Endothelial cell (in vitro differentiated cells): ENCODE measurements around the gene CTNNA3. TPM values are rescaled to one million over a fixed set of nuclear protein-coding genes. Genes with fewer than 3 reads are reported as not detected.

Source experiments
- DNase-seq: peaks from one replicate; pipeline ENCODE4 v3.0.0; 2021; ENCODE audit warnings: low spot score
- H3K27ac Mint-ChIP-seq: one replicate; pipeline ENCODE4 v1.8.0; 2021; ENCODE audit warnings: mixed read lengths, inconsistent platforms; ENCODE audit not compliant: unreplicated experiment
- H3K27me3 Mint-ChIP-seq: one replicate; pipeline ENCODE4 v1.8.0; 2021; ENCODE audit warnings: mild to moderate bottlenecking, moderate library complexity, mixed read lengths, inconsistent platforms; ENCODE audit not compliant: unreplicated experiment
- H3K36me3 Mint-ChIP-seq: one replicate; pipeline ENCODE4 v1.8.0; 2021; ENCODE audit warnings: mild to moderate bottlenecking, low read depth, mixed read lengths, inconsistent platforms; ENCODE audit not compliant: unreplicated experiment
- H3K4me1 Mint-ChIP-seq: one replicate; pipeline ENCODE4 v1.8.0; 2021; ENCODE audit warnings: mild to moderate bottlenecking, mixed read lengths, inconsistent platforms; ENCODE audit not compliant: unreplicated experiment
- H3K4me3 Mint-ChIP-seq: one replicate; pipeline ENCODE4 v1.8.0; 2021; ENCODE audit warnings: mild to moderate bottlenecking, mixed read lengths, inconsistent platforms; ENCODE audit not compliant: unreplicated experiment
- H3K9me3 Mint-ChIP-seq: one replicate; pipeline ENCODE4 v1.8.0; 2021; ENCODE audit warnings: mixed read lengths, inconsistent platforms; ENCODE audit not compliant: unreplicated experiment
- CTCF ChIP-seq: fragments of 200-600 bp; sonication (generic); IDR thresholded peaks from one replicate; pipeline ENCODE4 v1.5.0; 2021; ENCODE audit warnings: antibody characterized with exemption; ENCODE audit not compliant: unreplicated experiment
- total RNA-seq: library from RNA; stranded (reverse); fragmentation: NEBNext Ultra II Directional; extraction: Animal tissue kit (Norgen Biotek cat#: 25700); gene quantifications from one replicate; pipeline ENCODE4 v1.2.1, GENCODE V29; 2021; ENCODE audit not compliant: unreplicated experiment

CTNNA3 gene
- total RNA-seq, 1 donor from 2014 or later, result 2.3 TPM

GRCh38 chr10:67050415-67050814 is 645.6 kb downstream of the CTNNA3 start:
- no peak overlapping the region for H3K4me3 Mint-ChIP-seq

GRCh38 chr10:67049988-67050387 is 646.0 kb downstream of the CTNNA3 start:
- no peaks in the 10 kb centered on the region for H3K9me3 Mint-ChIP-seq
- DNase-seq, result no peak
- H3K27ac Mint-ChIP-seq, result no peak overlapping the region
- no peak overlapping the region for H3K4me3 Mint-ChIP-seq
- no peaks in the 10 kb centered on the region for H3K36me3 Mint-ChIP-seq
- H3K4me1 Mint-ChIP-seq, result peaks cover 4% of the 10 kb centered on the region
- H3K27me3 Mint-ChIP-seq, result no peaks in the 10 kb centered on the region
- TF ChIP-seq CTCF, result no peak

More at GRCh38 chr10:67050415-67050814, 645.6 kb downstream of the CTNNA3 start:
- Mint-ChIP-seq H3K36me3 (no peaks in the 10 kb centered on the region), H3K4me1 (peaks cover 8% of the 10 kb centered on the region), H3K27me3 (no peaks in the 10 kb centered on the region), H3K27ac (no peak overlapping the region), H3K9me3 (no peaks in the 10 kb centered on the region)
- TF ChIP-seq CTCF, result no peak
- no peak for DNase-seq

GRCh38 chr10:67046507-67046906 is 649.5 kb downstream of the CTNNA3 start:
- H3K4me1 Mint-ChIP-seq, result peaks cover 3% of the 10 kb centered on the region
- no peak for DNase-seq
- no peak for TF ChIP-seq CTCF
- H3K27me3 Mint-ChIP-seq, result no peaks in the 10 kb centered on the region
- no peak overlapping the region for H3K27ac Mint-ChIP-seq
- H3K9me3 Mint-ChIP-seq, result no peaks in the 10 kb centered on the region
- H3K4me3 Mint-ChIP-seq, result no peak overlapping the region
- H3K36me3 Mint-ChIP-seq, result no peaks in the 10 kb centered on the region

DNA sequence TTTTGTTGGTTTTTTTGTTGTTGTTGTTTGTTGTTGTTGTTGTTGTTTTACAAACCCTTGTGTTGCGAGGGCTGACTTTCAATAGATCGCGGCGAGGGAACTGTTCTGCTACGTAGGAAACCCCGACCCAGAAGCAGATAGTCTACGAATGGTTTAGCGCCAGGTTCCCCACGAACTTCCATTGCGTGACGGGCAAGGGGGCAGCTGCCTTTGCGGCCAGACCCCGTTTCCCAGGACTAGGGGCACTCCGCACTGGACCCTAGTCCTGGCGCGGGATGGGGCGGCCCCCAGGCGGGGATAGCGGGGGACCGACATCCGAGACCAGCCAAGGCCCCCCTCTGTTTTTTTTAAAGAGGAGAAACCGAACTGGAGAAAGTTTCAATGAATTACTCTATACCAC is 650.6 kb downstream of the CTNNA3 start:
- TF ChIP-seq CTCF, result no peak

DNA sequence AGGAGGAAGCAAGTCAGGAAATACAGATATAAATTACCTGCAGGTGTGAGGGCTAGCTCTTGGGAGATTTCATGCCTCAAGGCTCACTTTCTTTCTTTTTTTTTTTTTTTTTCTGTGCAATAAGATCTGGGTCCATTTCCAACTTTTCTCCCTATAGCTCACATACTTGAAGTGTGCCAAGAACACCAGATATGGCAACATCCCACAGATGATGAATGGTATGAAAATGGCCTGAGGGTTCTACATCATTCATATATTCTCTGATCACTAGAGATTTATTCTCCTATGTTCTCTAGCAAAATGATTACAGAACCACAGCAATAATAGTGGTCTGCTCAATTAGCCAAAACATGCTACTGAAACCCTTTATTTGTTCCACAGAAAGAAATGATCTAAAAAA is 653.0 kb downstream of the CTNNA3 start:
- H3K9me3 Mint-ChIP-seq, result no peaks in the 10 kb centered on the region
- H3K36me3 Mint-ChIP-seq, result no peaks in the 10 kb centered on the region
- H3K4me3 Mint-ChIP-seq, result no peak overlapping the region
- no peak for TF ChIP-seq CTCF
- DNase-seq, result no peak
- H3K27ac Mint-ChIP-seq, result no peak overlapping the region
- peaks cover 3% of the 10 kb centered on the region for H3K4me1 Mint-ChIP-seq
- H3K27me3 Mint-ChIP-seq, result no peaks in the 10 kb centered on the region

More for the DNA sequence above, 650.6 kb downstream of the CTNNA3 start:
- Mint-ChIP-seq H3K36me3 (no peaks in the 10 kb centered on the region), H3K9me3 (no peaks in the 10 kb centered on the region), H3K27me3 (no peaks in the 10 kb centered on the region), H3K4me1 (peaks cover 3% of the 10 kb centered on the region), H3K4me3 (no peak overlapping the region), H3K27ac (no peak overlapping the region)
- no peak for DNase-seq
